ENCODE measurements around the gene MAB21L4.

The MAB21L4 gene

GRCh38 chr2:240861547-240861946 is 34.4 kb downstream of the MAB21L4 start:
- CTCF ChIA-PET = interaction anchor here (0.7 to 3.1 kb wide), 4 partner anchors 10 to 217 kb away, joined by 3 to 18 read pairs (median 4); no protein-coding TSS in a partner anchor
- no peak overlapping the region for H3K27ac ChIP-seq (ENCODE audit: extremely low read depth, low read depth, low read length)
- no peaks in the 10 kb centered on the region for H3K36me3 ChIP-seq (ENCODE audit: control insufficient read depth in 2 of 2, insufficient read depth in 1 of 2, low read length in 2 of 2)
- POLR2A ChIA-PET = interaction anchor here (0.6 kb wide), 1 partner anchor 358 kb away, joined by 4 read pairs; no protein-coding TSS in a partner anchor
- no peaks in the 10 kb centered on the region for H3K4me1 ChIP-seq (ENCODE audit: control insufficient read depth, insufficient read depth, low read length)
- TF ChIP-seq ZNF549 (tag by site-specific recombination; IDR thresholded peaks at IDR 0.05) (no peak), GLIS1 (tag by site-specific recombination; IDR thresholded peaks at IDR 0.05) (no peak), PRDM6 (tag by site-specific recombination; IDR thresholded peaks at IDR 0.05) (no peak), MYNN (tag by site-specific recombination; IDR thresholded peaks at IDR 0.05; ENCODE audit: borderline replicate concordance) (no peak), REPIN1 (tag by site-specific recombination; IDR thresholded peaks at IDR 0.05; ENCODE audit: low read depth) (no peak), SCRT1 (tag by site-specific recombination; IDR thresholded peaks at IDR 0.05; ENCODE audit: borderline replicate concordance) (no peak), ZNF366 (tag by site-specific recombination; conservative IDR thresholded peaks at IDR 0.05) (no peak), HOXD13 (CRISPR knock-in tag; IDR thresholded peaks at IDR 0.05; ENCODE audit: borderline replicate concordance) (no peak), HOXC10 (CRISPR knock-in tag; IDR thresholded peaks at IDR 0.05) (no peak), ZNF121 (tag by site-specific recombination; IDR thresholded peaks at IDR 0.05) (no peak), OVOL3 (tag by site-specific recombination; IDR thresholded peaks at IDR 0.05) (no peak), RBAK (tag by site-specific recombination; IDR thresholded peaks at IDR 0.05) (no peak), ZNF362 (tag by site-specific recombination; IDR thresholded peaks at IDR 0.05) (no peak), ZNF626 (tag by site-specific recombination; IDR thresholded peaks at IDR 0.05) (no peak), ZNF645 (tag by site-specific recombination; IDR thresholded peaks at IDR 0.05) (no peak), ZNF221 (tag by site-specific recombination; IDR thresholded peaks at IDR 0.05; ENCODE audit: borderline replicate concordance) (no peak)
- no peak overlapping the region for H3K4me3 ChIP-seq (ENCODE audit: low read depth, low read length)
- H3K9me3 ChIP-seq (ENCODE audit: control insufficient read depth, insufficient read depth, low read depth, low read length) = no peaks in the 10 kb centered on the region

GRCh38 chr2:240858871-240859270 is 37.1 kb downstream of the MAB21L4 start:
- H3K9me3 ChIP-seq (ENCODE audit: control insufficient read depth, insufficient read depth, low read depth, low read length) = no peaks in the 10 kb centered on the region
- ChIA-PET POLR2A (no interaction called here), CTCF (interaction anchor here (0.9 to 3.1 kb wide), 2 partner anchors 8 to 18 kb away, joined by 4 to 18 read pairs; no protein-coding TSS in a partner anchor)
- H3K4me3 ChIP-seq (ENCODE audit: low read depth, low read length) = no peak overlapping the region
- H3K4me1 ChIP-seq (ENCODE audit: control insufficient read depth, insufficient read depth, low read length) = no peaks in the 10 kb centered on the region
- H3K36me3 ChIP-seq (ENCODE audit: control insufficient read depth in 2 of 2, insufficient read depth in 1 of 2, low read length in 2 of 2) = no peaks in the 10 kb centered on the region
- TF ChIP-seq KLF17 (tag by site-specific recombination; IDR thresholded peaks at IDR 0.05) = no peak
- TF ChIP-seq ZNF416 (tag by site-specific recombination; IDR thresholded peaks at IDR 0.05) = no peak
- TF ChIP-seq ZNF747 (tag by site-specific recombination; IDR thresholded peaks at IDR 0.05) = no peak
- TF ChIP-seq ZNF645 (tag by site-specific recombination; IDR thresholded peaks at IDR 0.05) = no peak
- H3K27ac ChIP-seq (ENCODE audit: extremely low read depth, low read depth, low read length) = no peak overlapping the region
